Upper lobe of left lung (tissue), 6 donors: ENCODE results near the gene LPIN1. TPM values are rescaled to one million over a fixed set of nuclear protein-coding genes. Genes with fewer than 3 reads are reported as not detected.

Experiments
- ATAC-seq, 2 donors: fragments of 200-7000 bp; cut with Tn5 transposase; one replicate each; pipeline ENCODE4 v1.9.1; 2022; ENCODE audit warnings: mild to moderate bottlenecking in 2 of 2, moderate library complexity in 2 of 2; ENCODE audit not compliant: low FRiP score in 2 of 2
- DNase-seq, 2 donors: peaks; one replicate each; pipeline ENCODE4 v3.0.0-alpha.2; 2019 to 2020
- H3K27ac ChIP-seq, 4 donors: fragments of 200-600 bp; sonication (generic); one replicate each; pipeline ENCODE4 v1.5.1; 2016 to 2019
- H3K27me3 ChIP-seq, 4 donors: fragments of 200-600 bp; sonication (generic); one replicate each; pipeline ENCODE4 v1.5.1; 2017 to 2019
- H3K36me3 ChIP-seq, 4 donors: fragments of 200-600 bp; sonication (generic); one replicate each; pipeline ENCODE4 v1.5.1; 2016 to 2019
- H3K4me1 ChIP-seq, 4 donors: fragments of 200-600 bp; sonication (generic); one replicate each; pipeline ENCODE4 v1.5.1; 2018 to 2019
- H3K4me3 ChIP-seq, 4 donors: fragments of 200-600 bp; sonication (generic); one replicate each; pipeline ENCODE4 v1.5.1; 2017 to 2019; ENCODE audit warnings: mild to moderate bottlenecking in 2 of 4, moderate library complexity in 1 of 4
- H3K9me3 ChIP-seq, 4 donors: fragments of 200-600 bp; sonication (generic); one replicate each; pipeline ENCODE4 v1.5.1; 2018 to 2019
- EP300 ChIP-seq, 4 donors: sonication (generic); formaldehyde crosslinking; IDR thresholded peaks; one replicate each; pipeline ENCODE4 v1.5.1; 2017; ENCODE audit warnings: antibody characterized with exemption in 4 of 4, control low read depth in 2 of 4
- POLR2A ChIP-seq, 4 donors: fragments of 450-650 bp; IDR thresholded peaks; one replicate each; pipeline ENCODE4 v1.5.1; 2016 to 2017; ENCODE audit warnings: antibody characterized with exemption in 4 of 4, mild to moderate bottlenecking in 2 of 4
- POLR2AphosphoS5 ChIP-seq, 2 donors: sonication (generic); formaldehyde crosslinking; IDR thresholded peaks; one replicate each; pipeline ENCODE4 v1.5.1; 2017; ENCODE audit warnings: antibody characterized with exemption in 2 of 2
- WGBS, 2 donors: methylation state at CpG; one replicate each; pipeline ENCODE4 v1.1.5; 2017 to 2018; 5-methylcytosine and 5-hydroxymethylcytosine counted together
- total RNA-seq, 6 donors: library from RNA; depleted of rRNA in 4 of 6; stranded (reverse); fragments of >200 nt in 4 of 6; gene quantifications; one replicate each; pipeline versions ENCODE4 v1.1.0 to v1.2.1, GENCODE V29; 2016 to 2021
- TF ChIP-seq, protein P1 (sequence below), 6 experiments: fragments of 450-650 bp in 4 of 6; fragments of 200-600 bp in 2 of 6; sonication (generic) in 2 of 6; IDR thresholded peaks; one replicate each; pipeline ENCODE4 v1.5.1; 2016 to 2019; ENCODE audit warnings: antibody characterized with exemption in 6 of 6
- donor health status: DM: no; HTN: no; CAD: no; lungs with moderate emphysema.
- donor health status: DM: no; HTN: yes; CAD: no; lungs with severe emphysema.

LPIN1 gene
- total RNA-seq, 6 donors from 2014 or later: 45.9 to 87.0 (median 54.2) TPM

DNA sequence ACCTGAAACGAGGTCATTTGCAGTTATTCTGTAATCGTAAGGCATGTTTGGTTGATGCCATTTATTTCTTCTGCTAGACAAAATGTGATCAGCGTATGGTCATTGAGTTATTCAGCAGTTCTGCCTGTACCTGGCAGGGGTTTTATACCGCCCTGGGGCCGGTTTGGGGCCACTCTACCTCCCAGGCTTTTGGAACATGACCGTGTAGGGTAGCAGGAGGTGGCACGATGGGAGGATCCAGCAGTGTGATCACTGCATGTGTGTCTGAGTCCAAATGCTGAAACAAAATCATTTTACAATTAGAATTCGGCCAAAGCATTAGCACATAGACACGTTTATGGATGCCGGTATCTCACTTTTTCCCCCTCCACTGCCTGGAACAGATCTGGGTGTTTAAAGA lies 26.7 kb downstream of the LPIN1 start:
- Histone ChIP-seq H3K4me3 (no peak overlapping the region), H3K27ac (no peak overlapping the region), H3K9me3 (no peaks in the 10 kb centered on the region), H3K36me3 (peaks cover 8 to 60% (median 46%) of the 10 kb centered on the region in 4 donors), H3K27me3 (no peaks in the 10 kb centered on the region), H3K4me1 (peaks cover 0 to 3% (median 0%) of the 10 kb centered on the region in 4 donors)
- ATAC-seq (no peak), DNase-seq (no peak)
- TF ChIP-seq EP300 (IDR thresholded peaks at IDR 0.05): no peak
- no peak for TF ChIP-seq POLR2A (IDR thresholded peaks at IDR 0.05)
- TF ChIP-seq, protein P1, sequence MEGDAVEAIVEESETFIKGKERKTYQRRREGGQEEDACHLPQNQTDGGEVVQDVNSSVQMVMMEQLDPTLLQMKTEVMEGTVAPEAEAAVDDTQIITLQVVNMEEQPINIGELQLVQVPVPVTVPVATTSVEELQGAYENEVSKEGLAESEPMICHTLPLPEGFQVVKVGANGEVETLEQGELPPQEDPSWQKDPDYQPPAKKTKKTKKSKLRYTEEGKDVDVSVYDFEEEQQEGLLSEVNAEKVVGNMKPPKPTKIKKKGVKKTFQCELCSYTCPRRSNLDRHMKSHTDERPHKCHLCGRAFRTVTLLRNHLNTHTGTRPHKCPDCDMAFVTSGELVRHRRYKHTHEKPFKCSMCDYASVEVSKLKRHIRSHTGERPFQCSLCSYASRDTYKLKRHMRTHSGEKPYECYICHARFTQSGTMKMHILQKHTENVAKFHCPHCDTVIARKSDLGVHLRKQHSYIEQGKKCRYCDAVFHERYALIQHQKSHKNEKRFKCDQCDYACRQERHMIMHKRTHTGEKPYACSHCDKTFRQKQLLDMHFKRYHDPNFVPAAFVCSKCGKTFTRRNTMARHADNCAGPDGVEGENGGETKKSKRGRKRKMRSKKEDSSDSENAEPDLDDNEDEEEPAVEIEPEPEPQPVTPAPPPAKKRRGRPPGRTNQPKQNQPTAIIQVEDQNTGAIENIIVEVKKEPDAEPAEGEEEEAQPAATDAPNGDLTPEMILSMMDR (IDR thresholded peaks at IDR 0.05): no peak
- TF ChIP-seq POLR2AphosphoS5 (IDR thresholded peaks at IDR 0.05): no peak
- WGBS, 2 donors: 91 to 96% methylated on average over 10 of the region's 10 CpGs

DNA sequence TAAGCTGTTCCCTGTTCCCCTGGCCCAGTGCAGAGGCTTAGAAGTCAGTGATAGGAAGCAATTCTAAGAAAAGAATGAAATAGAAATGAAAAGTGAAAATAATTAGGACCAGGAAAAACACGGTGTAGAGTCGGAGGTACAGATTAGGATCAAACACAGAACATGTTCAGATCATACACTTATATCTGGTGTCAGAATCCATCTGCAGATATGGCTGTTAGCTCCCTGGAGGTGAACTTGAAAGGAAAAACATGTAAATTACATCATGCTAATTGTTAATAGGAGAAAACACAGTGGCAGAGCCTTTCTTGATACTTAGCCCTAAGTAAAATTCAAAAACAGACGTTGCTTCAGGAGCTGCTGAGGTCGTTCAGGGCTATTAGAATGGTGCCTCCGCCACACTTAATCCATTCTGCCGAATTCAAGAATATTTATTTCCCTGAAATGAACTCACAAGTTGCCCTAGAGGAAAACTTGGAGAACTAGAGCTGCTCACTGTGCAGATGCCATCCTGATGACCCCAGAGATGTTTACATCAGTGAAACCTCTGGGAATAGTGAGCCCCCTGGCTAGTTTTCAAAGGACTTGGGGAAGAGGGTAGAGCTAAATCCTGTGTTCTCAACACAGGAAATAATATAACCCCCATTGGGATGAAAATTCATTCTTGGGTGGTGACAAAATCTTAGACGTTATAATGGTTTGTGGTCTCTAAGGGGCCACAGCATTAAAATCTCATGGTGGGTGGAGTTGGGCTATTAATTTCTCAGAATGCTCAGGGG lies 27.5 kb downstream of the LPIN1 start:
- TF ChIP-seq EP300 (IDR thresholded peaks at IDR 0.05) (no peak), POLR2AphosphoS5 (IDR thresholded peaks at IDR 0.05) (no peak), POLR2A (IDR thresholded peaks at IDR 0.05) (no peak)
- TF ChIP-seq, protein P1 (IDR thresholded peaks at IDR 0.05): no peak
- Histone ChIP-seq H3K9me3 (no peaks in the 10 kb centered on the region), H3K36me3 (peaks cover 8 to 53% (median 43%) of the 10 kb centered on the region in 4 donors), H3K4me1 (peaks cover 4 to 11% (median 5%) of the 10 kb centered on the region in 4 donors), H3K27ac (no peak overlapping the region), H3K4me3 (no peak overlapping the region), H3K27me3 (no peaks in the 10 kb centered on the region)
- DNase-seq (no peak), ATAC-seq (no peak)
- 71 to 76% methylated on average over 7 of the region's 7 CpGs for WGBS, 2 donors

DNA sequence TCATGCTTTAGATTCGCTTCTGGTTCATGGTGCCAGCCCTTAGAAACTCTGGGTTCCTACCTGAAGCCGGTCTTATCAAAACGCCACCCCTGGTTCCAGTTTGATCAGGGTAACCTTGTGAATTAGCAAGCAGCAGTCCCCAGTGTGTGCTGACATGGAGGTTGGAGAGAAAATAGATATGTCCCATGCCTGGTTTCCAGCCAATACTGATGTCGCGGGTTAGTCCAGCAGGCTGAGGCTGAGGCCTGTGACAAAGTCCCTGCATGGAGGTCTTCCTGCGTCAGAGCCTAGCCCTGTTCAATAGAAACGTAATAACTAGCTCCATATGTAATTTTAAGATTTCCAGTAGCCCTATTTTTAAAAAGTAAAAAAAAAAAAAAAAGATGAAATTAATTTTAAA lies 28.2 kb downstream of the LPIN1 start:
- Histone ChIP-seq H3K4me3 (no peak overlapping the region), H3K27ac (no peak overlapping the region), H3K36me3 (peaks cover 8 to 50% (median 42%) of the 10 kb centered on the region in 4 donors), H3K9me3 (no peaks in the 10 kb centered on the region), H3K4me1 (peaks cover 8 to 17% (median 9%) of the 10 kb centered on the region in 4 donors), H3K27me3 (no peaks in the 10 kb centered on the region)
- no peak for ATAC-seq
- TF ChIP-seq, protein P1 (IDR thresholded peaks at IDR 0.05): no peak
- TF ChIP-seq POLR2A (IDR thresholded peaks at IDR 0.05) (no peak), POLR2AphosphoS5 (IDR thresholded peaks at IDR 0.05) (no peak), EP300 (IDR thresholded peaks at IDR 0.05) (no peak)
- DNase-seq: no peak
- WGBS, 2 donors: 94 to 95% methylated on average over 7 of the region's 7 CpGs

DNA sequence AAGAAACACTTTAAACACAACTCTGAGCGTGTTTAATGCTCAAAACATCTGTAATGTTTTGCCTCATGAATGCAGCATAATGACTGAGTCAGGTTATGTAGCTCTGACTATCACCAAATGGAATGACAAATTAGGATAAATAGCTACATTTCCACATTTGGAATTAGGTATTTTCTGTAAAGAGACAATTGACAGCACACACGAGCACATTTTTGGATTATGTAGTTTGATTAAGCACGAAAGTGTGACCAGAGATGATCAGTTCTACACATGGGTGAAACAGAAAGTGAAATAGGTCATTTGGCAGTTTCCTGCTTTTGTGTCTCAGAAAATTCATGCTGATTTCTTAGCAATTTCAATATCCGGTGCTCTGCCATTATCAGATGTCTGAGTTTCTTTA lies 29.0 kb downstream of the LPIN1 start:
- H3K4me3 ChIP-seq: no peak overlapping the region
- 50 to 51% methylated on average over 4 of the region's 4 CpGs for WGBS, 2 donors
- ATAC-seq: no peak
- TF ChIP-seq POLR2A (IDR thresholded peaks at IDR 0.05): no peak
- no peak for TF ChIP-seq EP300 (IDR thresholded peaks at IDR 0.05)
- TF ChIP-seq POLR2AphosphoS5 (IDR thresholded peaks at IDR 0.05): no peak
- TF ChIP-seq, protein P1 (IDR thresholded peaks at IDR 0.05): no peak
- H3K27me3 ChIP-seq: no peaks in the 10 kb centered on the region
- peaks cover 8 to 50% (median 42%) of the 10 kb centered on the region in 4 donors for H3K36me3 ChIP-seq
- no peak overlapping the region for H3K27ac ChIP-seq
- no peaks in the 10 kb centered on the region for H3K9me3 ChIP-seq
- DNase-seq: no peak
- peaks cover 8 to 17% (median 9%) of the 10 kb centered on the region in 4 donors for H3K4me1 ChIP-seq
